Prostate gland (tissue), 2 donors: ENCODE data around the gene ABTB2.

Source experiments
- CTCF ChIP-seq, 4 experiments: fragments of 200-600 bp in 2 of 4; fragments of 450-650 bp in 2 of 4; sonication (generic) in 2 of 4; IDR thresholded peaks; 1 replicate in 3 of 4; 2 replicates in 1 of 4; pipeline ENCODE4 v1.5.1; 2016 to 2019; ENCODE audit warnings: antibody characterized with exemption in 4 of 4, mild to moderate bottlenecking in 2 of 4, moderate library complexity in 2 of 4
- POLR2A ChIP-seq: fragments of 450-650 bp; IDR thresholded peaks from one replicate; pipeline ENCODE4 v1.6.1; 2016; ENCODE audit warnings: antibody characterized with exemption, mild to moderate bottlenecking

- TF ChIP-seq CTCF (IDR thresholded peaks at IDR 0.05) (no peak), POLR2A (no peak)
These were observed 83.0 kb downstream of the ABTB2 start for GRCh38 chr11:34274712-34275398.
